Epithelial cell of proximal tubule (primary cell): ENCODE measurements around the gene ZC3H4. TPM values are rescaled to one million over a fixed set of nuclear protein-coding genes. Genes with fewer than 3 reads are reported as not detected.
A peak's percentile ranks its signal among the peaks of the same experiment; 100 is the strongest.
"Not testable (repeated sequence)": the region's sequence is repeated elsewhere in the genome, so short reads cannot be mapped to it uniquely, and the experiment has no call there.

Experiments
- DNase-seq: peaks from one replicate; pipeline ENCODE4 v3.0.0-alpha.2; 2011; ENCODE audit warnings: low read depth
- H3K4me3 ChIP-seq: 2 replicates; pipeline ENCODE4 v1.5.1; 2011; ENCODE audit warnings: low read depth, mild to moderate bottlenecking, low read length
- CTCF ChIP-seq: conservative IDR thresholded peaks from 2 replicates; pipeline ENCODE4 v1.5.1; 2012; ENCODE audit warnings: low read depth, mild to moderate bottlenecking, low read length
- total RNA-seq: library from RNA; depleted of rRNA; stranded (reverse); fragments of >200 nt; gene quantifications from 2 replicates; pipeline ENCODE4 v1.2.3, GENCODE V29; 2015

ZC3H4 gene
- total RNA-seq, 1 donor from 2014 or later, result 18.3 TPM

- TF ChIP-seq CTCF, result no peak
- no peak overlapping the region for H3K4me3 ChIP-seq
- no peak for DNase-seq
These were observed 49.7 kb downstream of the ZC3H4 start for GRCh38 chr19:47063874-47064273.

- TF ChIP-seq CTCF, result no peak
- no peak for DNase-seq
- no peak overlapping the region for H3K4me3 ChIP-seq
These were observed 55.0 kb downstream of the ZC3H4 start for GRCh38 chr19:47058621-47059022.

GRCh38 chr19:47057328-47057727, 56.2 kb downstream of the ZC3H4 start:
- DNase-seq, result no peak
- no peak overlapping the region for H3K4me3 ChIP-seq
- TF ChIP-seq CTCF, result no peak

- no peak for DNase-seq
- TF ChIP-seq CTCF, result no peak
- no peak overlapping the region for H3K4me3 ChIP-seq
These were observed 57.2 kb downstream of the ZC3H4 start for GRCh38 chr19:47056411-47056810.

GRCh38 chr19:47050562-47050961, 63.0 kb downstream of the ZC3H4 start:
- H3K4me3 ChIP-seq, DNase-seq: not testable (repeated sequence)

- peak; percentile 32 for DNase-seq
- H3K4me3 ChIP-seq, result peak overlapping the region; percentile 19
- TF ChIP-seq CTCF, result no peak
These were observed 64.3 kb downstream of the ZC3H4 start for GRCh38 chr19:47049307-47049700.

GRCh38 chr19:47047763-47048405, 65.7 kb downstream of the ZC3H4 start:
- TF ChIP-seq CTCF, result no peak
- DNase-seq, result peak; percentile 65
- H3K4me3 ChIP-seq, result peak overlapping the region; percentile 86

GRCh38 chr19:47047272-47047762, 66.3 kb downstream of the ZC3H4 start:
- H3K4me3 ChIP-seq, result peak overlapping the region; percentile 86
- DNase-seq, result no peak

More at GRCh38 chr19:47047272-47047762, 66.3 kb downstream of the ZC3H4 start:
- TF ChIP-seq CTCF, result no peak
